ENCODE measurements around the gene CIZ1. TPM values are rescaled to one million over a fixed set of nuclear protein-coding genes. Genes with fewer than 3 reads are reported as not detected.

Gene CIZ1
- total RNA-seq, 1 donor from 2014 or later, result 174 TPM

DNA sequence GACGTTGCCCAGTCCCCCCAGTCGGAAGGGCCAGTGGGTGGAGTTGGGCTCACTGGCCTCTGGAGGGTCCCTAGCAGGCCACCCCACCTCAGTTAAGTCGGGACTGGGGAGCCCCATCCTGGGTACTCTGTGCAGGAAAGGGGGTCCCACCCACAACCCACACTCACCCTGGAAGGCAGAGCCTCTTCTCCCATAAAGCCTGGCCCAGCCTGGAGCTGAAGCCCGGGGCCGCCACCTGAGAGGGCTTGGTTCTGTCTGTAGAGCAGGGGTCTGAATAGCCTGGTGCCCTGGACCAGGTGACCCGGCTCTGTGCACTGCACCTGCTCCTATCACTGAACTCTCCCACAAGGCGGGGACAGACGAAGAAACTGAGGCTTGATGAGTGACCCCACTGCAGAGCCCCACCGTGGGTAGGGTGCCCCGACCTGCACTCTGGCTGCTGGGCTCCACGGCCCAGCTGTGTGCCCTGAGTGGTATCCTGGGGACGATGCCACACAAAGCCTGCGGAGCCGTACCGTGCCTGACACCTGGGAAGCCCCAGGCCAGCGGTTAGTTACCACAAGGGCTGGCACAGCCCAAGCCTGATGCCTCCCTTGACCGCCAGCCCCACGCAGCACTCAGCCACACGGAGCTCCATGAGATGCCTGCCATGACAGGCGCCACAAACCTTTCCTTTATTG is 71.2 kb downstream of the CIZ1 start:
- no peak for TF ChIP-seq CTCF (IDR thresholded peaks at IDR 0.05; ENCODE audit: partially characterized antibody, unreplicated experiment)
- Mint-ChIP-seq H3K27me3 (ENCODE audit: unreplicated experiment) (peaks cover 3% of the 10 kb centered on the region), H3K4me3 (ENCODE audit: unreplicated experiment) (no peak overlapping the region), H3K36me3 (ENCODE audit: unreplicated experiment) (no peaks in the 10 kb centered on the region), H3K4me1 (ENCODE audit: low read depth, unreplicated experiment) (peaks cover 7% of the 10 kb centered on the region), H3K27ac (ENCODE audit: unreplicated experiment) (no peak overlapping the region), H3K9me3 (ENCODE audit: unreplicated experiment) (peaks cover 4% of the 10 kb centered on the region)
- peak; percentile 16 for DNase-seq

DNA sequence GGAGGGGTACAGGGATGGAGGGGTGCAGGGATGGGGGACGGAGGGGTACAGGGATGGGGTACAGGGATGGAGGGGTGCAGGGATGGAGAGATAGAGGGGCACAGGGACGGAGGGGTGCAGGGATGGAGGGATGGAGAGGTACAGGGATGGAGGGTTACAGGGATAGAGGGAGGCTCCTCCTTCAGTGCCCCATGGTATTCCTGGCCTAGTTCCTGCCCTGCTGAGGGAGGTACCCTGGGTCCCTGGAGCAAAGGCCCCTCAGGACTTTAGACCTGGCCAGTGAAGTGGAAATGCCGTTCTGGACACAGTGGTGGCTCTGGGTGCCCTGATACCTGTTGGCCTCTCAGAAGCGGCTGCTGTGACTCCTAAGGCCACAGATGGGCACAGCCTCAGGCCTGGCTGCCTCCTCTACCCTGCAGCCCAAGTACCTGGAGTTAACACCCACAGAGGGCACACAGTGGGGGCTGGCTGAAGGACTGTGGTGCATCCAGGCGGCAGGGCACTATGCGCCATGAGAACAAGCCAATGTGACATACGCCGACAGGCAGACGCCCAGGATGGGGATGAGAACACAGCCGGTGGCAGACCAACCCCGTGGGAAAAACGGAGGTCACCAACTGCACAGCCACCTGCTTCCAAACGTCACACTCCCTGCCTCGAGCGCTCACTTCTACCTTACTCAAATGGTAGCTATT is 72.3 kb downstream of the CIZ1 start:
- no peak for TF ChIP-seq CTCF (IDR thresholded peaks at IDR 0.05; ENCODE audit: partially characterized antibody, unreplicated experiment)
- Mint-ChIP-seq H3K4me3 (ENCODE audit: unreplicated experiment) (no peak overlapping the region), H3K27ac (ENCODE audit: unreplicated experiment) (no peak overlapping the region), H3K4me1 (ENCODE audit: low read depth, unreplicated experiment) (peaks cover 7% of the 10 kb centered on the region), H3K27me3 (ENCODE audit: unreplicated experiment) (peaks cover 3% of the 10 kb centered on the region), H3K36me3 (ENCODE audit: unreplicated experiment) (no peaks in the 10 kb centered on the region), H3K9me3 (ENCODE audit: unreplicated experiment) (peaks cover 5% of the 10 kb centered on the region)
- peak; percentile 45 for DNase-seq

- DNase-seq, result peak; percentile 3
- Mint-ChIP-seq H3K4me3 (ENCODE audit: unreplicated experiment) (no peak overlapping the region), H3K27ac (ENCODE audit: unreplicated experiment) (peak overlapping the region; percentile 64), H3K27me3 (ENCODE audit: unreplicated experiment) (peaks cover 3% of the 10 kb centered on the region), H3K4me1 (ENCODE audit: low read depth, unreplicated experiment) (peaks cover 7% of the 10 kb centered on the region), H3K9me3 (ENCODE audit: unreplicated experiment) (peaks cover 5% of the 10 kb centered on the region), H3K36me3 (ENCODE audit: unreplicated experiment) (no peaks in the 10 kb centered on the region)
- no peak for TF ChIP-seq CTCF (IDR thresholded peaks at IDR 0.05; ENCODE audit: partially characterized antibody, unreplicated experiment)
Measured at GRCh38 chr9:128118472-128118857, 72.9 kb downstream of the CIZ1 start.

GRCh38 chr9:128117613-128118471 is 73.5 kb downstream of the CIZ1 start:
- Mint-ChIP-seq H3K27ac (ENCODE audit: unreplicated experiment) (peak overlapping the region; percentile 64), H3K4me3 (ENCODE audit: unreplicated experiment) (no peak overlapping the region), H3K27me3 (ENCODE audit: unreplicated experiment) (peaks cover 3% of the 10 kb centered on the region), H3K9me3 (ENCODE audit: unreplicated experiment) (peaks cover 5% of the 10 kb centered on the region), H3K36me3 (ENCODE audit: unreplicated experiment) (no peaks in the 10 kb centered on the region), H3K4me1 (ENCODE audit: low read depth, unreplicated experiment) (peaks cover 7% of the 10 kb centered on the region)
- DNase-seq, result peak; percentile 98
- TF ChIP-seq CTCF (IDR thresholded peaks at IDR 0.05; ENCODE audit: partially characterized antibody, unreplicated experiment), result peak; percentile 100
